ENCODE results near the gene AK5.

The AK5 gene, protein sequence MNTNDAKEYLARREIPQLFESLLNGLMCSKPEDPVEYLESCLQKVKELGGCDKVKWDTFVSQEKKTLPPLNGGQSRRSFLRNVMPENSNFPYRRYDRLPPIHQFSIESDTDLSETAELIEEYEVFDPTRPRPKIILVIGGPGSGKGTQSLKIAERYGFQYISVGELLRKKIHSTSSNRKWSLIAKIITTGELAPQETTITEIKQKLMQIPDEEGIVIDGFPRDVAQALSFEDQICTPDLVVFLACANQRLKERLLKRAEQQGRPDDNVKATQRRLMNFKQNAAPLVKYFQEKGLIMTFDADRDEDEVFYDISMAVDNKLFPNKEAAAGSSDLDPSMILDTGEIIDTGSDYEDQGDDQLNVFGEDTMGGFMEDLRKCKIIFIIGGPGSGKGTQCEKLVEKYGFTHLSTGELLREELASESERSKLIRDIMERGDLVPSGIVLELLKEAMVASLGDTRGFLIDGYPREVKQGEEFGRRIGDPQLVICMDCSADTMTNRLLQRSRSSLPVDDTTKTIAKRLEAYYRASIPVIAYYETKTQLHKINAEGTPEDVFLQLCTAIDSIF

DNA sequence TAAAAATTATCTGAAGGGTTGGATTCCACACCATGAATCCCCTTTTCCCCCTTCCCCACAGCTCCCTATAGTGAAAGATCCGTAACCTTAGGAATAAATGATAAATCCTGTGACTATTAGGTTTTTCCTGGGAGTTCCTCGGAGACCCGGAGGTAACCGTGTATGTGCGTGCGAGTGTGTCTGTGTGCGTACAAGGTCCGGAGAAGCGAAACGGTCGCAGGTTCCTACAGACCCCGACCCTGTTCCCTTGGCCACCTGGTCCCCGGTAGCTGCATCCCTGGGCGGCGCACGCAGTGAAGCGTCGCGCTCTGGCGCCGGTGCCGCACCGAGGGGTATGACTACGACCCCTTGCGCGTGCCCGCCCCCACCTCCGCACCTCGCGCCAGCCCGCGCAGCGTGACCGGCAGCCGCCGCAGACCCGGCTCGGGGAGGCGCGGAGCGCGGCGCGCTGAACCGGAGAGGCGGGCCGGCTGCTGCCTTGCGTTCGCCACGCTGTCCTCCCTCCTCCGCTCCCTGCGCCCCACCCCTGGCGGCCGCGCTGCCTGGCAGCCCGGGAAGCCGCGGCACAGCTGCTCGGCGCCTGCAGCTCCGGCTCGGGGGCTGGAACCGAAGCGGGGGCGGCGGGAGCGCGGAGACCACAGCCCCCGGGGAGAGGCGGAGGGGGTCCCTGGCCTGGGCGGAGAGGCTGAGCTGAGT lies at the start of gene AK5:
TSS of gene AK5 (plus strand) at position 529 of the 696 bp plus-strand sequence. CDS start 295 bp downstream, outside the sequence.
- DNase-seq = no peak

DNA sequence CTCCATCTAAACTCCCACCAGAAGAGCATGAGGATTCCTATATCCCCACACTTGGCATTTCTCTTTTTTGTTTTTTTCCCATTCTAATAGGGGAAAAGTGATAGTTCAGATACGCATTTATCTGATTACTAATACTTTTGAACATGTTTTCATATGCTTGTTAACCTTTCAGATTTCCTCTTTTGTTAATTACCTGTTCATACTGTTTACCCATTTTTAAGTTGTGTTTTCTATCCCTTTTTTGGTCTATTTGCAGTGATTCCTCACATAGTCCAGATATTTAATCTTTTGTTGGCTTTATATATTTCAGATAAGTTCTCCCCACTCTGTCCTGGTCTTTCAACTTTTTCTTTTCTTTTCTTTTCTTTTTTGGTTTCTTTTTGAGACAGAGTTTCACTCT lies 49.0 kb upstream of the AK5 start:
- no peak for DNase-seq

DNA sequence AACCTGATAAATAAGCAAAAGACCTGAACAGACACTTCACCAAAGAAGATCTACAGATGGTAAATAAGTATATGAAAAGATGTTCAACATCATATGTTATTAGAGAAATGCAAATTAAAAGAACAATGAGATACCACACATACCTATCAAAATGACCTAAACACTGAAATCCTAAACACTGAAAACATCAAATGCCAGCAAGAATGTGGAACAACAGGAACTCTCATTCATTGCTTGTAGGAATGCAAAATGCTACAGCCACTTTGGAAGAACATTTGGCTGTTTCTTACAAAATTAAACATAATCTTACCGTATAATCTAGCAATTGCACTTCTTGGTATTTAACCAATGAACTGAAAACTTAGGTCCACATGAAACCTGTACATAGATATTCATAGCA lies 47.7 kb upstream of the AK5 start:
- no peak for DNase-seq

DNA sequence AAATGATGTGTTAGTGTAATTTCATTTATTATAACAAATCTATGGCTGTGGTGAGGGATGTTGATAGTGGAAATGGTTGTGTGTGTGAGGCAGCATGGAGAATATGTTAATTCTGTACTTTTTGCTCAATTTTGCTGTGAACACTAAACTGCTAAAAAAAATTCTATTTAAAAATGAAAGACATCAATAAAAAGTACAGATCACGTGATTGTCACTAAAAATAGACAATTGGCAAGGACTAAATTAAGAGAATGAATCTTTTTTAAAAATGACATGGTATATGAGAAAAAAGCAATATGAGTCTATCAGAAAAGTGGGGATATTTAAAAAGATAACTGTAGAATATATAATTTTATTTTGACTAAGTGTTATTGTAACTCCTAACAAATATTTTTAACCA lies 46.9 kb upstream of the AK5 start:
- DNase-seq = no peak

DNA sequence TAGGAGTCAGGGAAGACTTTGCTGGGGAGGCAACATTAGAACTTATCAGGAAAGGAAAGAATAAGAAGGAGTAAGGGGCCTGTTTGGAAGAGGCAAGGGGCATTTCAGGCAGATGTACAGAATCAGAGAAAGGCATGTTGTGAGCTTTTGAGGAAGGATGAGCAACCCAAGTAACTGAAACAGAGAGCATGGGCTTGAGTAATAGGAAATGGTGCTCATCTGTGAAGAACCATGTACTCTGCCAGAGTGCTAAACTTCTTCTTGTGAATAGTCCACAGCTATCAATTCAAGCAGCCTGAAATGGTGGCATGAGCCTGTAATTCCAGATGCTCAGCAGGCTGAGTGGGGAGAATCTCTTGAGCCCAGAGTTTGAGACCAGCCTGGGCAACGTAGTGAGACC lies 43.4 kb upstream of the AK5 start:
- no peak for DNase-seq

DNA sequence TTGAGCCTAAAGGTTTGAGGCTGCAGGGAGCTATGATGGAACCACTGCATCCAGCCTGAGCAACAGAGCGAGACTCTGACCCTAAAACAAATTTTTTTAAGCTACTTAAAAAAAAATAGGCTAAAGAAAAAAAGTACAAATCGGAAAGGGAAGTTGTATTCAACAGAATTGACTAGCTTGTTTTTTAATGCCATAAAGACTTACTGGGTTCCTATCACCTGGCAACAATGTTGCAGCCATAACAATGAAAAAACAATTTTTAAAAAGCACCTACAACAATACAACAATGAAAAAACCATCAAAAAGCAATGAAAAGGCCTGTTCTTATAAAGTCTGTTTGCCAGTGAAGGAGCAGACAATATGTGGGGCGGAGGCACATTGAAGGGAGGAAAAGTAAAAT lies 42.5 kb upstream of the AK5 start:
- DNase-seq = no peak

DNA sequence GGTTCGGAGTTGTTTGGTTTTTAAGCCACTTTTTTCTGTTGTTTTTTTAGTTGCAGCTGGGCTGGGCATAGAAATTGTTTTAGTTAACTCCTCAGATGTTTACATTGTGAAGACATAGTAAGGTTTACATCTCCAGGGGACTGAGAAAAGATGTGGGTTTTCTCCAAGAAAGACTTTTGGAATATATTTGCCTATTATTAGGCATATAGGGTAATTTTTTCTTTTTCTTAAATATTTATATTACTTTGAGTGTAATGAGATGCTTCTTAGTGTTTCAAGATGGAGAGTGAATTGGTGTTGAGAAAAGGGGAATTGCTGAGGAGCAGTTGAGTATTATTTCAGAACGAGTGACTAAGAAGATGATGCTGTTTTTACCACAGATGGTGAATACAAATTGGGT lies 36.0 kb upstream of the AK5 start:
- DNase-seq = no peak

DNA sequence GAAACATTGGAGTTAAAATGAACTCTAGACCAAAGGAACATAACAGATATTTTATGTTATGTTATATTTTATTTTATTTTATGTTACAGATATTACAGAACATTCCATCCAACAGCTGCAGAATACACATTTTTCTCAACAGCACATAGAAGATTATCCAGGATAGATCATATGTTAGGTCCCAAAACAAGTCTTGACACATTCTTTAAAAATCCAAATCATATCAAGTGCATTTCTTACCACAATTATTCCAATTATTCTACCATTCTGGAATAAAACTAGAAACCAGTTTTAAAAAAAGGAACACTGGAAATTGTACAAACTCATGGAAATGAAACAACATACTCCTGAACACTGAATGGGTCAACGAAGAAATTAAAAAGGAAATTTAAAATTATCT lies 31.7 kb upstream of the AK5 start:
- DNase-seq = no peak

DNA sequence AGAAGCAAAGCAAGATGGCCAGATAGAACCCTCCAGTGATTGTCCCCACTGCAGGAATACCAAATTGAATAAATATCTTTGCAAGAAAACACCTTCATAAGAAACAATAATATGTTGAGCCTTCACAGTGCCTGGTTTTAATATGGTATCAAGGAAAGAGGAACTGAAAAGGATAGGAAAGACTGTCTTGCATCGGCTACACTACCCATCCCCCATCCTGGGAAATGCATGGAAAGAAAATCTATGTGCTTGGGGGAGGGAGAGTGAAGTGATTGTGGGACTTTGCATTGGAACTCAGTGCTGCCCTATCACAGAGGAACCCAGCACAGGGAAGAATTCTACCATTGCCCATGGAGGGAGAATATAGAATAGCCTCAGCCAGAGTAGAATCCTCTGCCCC lies 28.6 kb upstream of the AK5 start:
- no peak for DNase-seq

DNA sequence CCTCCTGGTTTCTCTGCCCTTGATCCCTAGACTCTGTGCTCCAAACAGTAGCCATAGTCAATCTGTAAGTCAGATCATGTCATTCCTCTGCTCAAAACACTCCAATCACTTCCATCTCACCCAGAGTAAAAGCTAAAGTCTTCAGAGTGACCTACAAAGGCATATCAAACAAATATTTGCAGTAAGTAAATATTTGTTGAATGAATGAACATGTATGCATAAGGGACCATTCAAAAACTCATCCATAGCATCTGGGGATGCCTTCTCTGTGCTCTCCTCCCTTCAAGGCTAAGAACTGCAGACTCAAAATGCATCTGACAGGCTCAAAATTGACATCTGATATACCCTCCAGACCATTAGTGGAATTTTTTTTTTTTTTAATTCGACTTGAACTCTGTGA lies 18.1 kb upstream of the AK5 start:
- DNase-seq = no peak

DNA sequence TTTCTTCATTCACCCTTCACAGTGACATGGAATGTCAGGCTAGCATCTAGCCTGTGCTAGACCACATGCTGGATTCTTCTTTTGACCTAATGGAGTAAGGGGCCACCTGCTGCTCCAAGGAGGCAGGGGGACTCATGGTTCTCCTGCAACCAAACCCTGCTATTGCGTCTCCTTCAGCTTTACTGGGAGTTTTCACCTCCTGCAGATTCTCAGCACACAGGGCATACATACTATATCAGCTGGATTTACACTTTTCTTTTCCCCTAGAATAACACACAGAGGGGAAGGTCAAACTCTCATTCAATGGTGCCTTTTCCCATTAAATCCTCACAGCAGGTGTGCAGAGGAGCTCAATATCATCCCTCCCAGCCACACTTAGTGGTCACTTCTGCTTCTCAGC lies 16.6 kb upstream of the AK5 start:
- no peak for DNase-seq

DNA sequence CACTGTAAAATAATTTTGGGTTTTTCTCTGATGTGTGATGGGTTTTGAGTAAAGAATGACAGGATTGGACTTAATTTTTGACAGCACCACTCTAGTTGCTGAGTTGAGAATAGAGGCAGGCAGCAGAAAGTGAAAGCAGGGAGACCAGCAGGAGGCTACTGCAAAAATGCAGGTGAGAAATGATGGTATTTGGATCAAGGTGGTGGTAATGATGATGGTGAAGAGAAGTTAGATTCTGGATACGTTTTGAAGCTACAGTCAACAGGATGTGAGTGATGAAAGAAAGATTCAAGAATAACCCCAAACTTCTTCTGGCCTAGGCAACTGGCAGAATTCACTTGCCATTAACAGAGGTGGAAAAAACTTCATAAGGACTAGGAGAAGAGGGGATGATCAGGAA lies 14.8 kb upstream of the AK5 start:
- no peak for DNase-seq

DNA sequence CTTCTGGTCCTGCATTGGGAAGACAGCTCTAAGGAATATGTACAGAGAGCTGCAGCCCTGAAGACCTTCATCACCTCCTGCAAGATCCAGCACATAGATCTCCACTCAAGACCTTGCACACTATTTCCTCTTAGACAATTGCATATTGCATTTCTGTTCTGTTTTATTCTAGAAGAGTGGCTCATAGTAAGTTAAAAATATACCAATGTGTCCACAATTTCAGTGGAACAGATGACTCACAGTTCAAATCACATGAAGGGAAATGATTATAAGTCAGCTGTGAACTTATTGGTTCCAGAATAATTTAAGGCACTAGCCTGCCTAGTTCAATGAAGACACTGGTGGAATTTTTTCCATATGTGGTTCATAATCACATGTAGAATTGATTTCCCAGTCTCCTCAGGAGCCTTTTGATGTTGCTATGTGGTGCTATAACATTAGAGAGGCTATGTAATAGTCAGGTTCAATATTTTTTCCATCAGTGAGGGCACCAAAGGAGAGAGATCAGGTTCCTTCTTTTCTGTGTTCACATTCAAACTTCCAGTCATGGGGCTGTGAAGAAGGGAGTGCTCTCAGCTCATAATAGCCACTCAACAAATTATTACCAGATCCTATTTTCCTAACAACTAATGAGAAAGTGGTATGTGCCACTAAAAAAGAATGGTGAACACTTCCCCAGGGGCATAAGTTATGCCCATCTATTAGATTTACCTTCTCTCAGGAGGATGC lies 9.8 kb upstream of the AK5 start:
- DNase-seq = no peak

DNA sequence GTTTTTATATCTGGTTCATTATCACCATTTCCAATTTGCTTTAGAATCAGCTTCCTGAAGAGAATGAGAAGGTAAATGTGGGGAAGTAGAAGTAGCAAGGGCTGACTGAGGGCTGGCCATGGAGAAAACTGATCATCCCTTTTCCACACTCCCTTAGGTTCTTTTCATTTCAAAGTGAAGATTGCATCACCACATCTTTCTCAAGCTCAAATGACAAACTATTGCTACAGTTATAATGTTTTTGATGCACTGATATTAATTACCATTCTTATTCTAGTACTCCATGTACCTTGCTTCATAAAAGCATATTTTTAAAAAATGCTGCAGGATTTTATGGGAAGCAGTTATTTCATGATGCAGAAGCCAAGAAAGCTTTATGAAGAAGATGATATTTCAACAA lies 7.9 kb upstream of the AK5 start:
- no peak for DNase-seq

DNA sequence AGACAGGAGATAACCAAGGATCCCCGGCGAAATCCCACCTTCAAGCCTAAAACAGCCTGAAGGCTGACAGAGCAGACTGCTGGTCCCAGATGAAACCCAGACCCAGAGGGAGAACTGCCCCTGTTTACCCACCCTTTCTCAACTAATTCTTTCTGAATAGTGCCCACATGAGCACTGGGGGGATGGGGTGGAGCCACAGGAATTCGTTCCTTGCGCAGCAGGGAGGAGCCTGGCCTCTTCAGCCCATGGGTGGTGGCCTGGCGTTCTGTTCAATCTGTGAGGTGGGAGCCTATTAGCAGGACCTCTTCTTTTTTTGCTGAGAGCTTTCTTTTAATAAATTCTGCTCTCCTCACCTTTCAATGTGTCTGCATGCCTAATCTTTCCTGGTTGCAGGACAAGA lies 6.6 kb upstream of the AK5 start:
- no peak for DNase-seq

DNA sequence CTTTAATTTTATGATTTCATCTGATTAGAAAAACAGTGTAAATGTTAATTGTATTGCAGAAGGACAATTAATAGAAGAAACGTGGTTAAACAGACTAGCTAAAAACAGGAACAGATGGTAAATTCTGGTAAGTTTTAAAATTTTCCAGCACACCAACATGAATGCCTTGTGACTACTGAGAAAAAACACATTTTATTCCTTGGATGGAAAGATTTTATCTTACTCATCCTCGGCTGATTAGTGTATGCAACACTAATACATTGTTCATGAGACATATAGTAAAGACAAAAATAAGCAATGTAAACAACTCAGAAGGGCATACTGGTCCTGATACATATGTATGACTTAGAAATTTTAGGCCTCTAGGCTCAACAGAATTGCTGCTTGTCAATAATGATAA lies 4.9 kb upstream of the AK5 start:
- no peak for DNase-seq

DNA sequence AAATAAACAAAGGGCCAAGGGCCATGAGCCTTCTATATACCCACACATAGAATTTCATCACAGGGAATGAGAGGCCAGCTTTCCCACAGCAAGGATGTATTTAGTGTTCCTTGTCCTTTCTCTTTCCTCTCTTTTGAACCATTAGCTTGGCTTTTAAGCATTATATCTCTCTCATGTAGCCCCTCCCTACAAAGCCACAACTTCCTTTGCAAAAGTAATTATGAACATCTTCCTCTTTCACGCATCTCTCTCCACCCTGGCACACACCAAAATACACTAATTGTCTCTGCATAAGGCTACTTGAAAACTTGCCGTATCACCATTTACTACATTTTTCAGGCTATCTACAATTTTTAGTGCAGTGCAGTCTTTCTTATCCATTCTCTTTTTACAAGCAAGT lies 1.9 kb upstream of the AK5 start:
- no peak for DNase-seq

DNA sequence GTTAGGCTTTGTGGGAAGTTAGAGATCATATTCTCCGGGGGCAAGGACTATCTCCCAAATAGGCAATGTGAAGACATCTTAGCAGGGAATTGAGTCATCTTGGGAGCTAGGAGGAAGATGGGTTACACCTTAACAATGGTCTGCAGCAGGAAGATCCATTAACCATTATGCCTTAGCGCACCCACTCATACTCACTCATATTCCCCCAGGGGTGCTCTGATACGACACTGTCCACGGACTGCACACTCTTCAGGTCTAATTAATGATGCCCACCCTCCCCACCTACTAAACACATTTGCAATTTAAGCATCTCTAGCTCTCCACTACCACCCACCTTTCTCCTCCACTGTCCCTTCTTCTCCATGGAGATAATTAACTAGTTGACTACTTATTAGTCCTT lies 857 bp upstream of the AK5 start:
- DNase-seq = no peak

DNA sequence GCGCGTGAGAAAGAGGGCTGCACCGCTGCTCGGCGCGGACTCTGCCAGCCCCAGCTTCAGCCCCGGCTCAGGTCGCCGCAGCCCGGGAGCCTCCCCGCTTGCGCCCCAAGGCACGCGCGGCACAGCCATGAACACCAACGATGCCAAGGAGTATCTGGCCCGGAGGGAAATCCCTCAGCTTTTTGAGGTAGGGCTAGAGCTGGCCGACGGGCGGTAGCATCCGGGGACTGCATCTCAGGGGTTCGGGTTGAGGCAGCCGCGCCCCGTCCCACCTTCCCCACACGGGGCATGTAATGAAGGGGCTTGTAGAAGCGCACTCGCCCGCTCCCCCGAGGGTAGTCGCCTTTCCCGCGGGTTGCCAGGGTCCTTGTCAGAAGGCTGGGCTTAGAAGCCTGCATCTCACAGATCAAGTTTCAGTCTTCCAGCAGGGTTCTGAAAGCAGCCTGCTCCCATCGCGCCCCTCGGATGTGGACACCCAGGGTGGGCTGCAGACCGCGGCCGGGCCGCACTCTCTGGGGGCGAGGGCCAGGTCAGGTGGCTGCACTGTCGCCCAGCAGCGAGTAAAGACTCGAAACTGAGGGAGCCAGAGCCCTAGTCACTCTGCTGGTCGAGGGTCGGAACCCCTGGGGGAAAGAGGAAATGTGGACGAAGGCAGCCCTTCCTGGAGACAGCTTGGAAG lies 507 bp downstream of the AK5 start:
- DNase-seq = no peak

DNA sequence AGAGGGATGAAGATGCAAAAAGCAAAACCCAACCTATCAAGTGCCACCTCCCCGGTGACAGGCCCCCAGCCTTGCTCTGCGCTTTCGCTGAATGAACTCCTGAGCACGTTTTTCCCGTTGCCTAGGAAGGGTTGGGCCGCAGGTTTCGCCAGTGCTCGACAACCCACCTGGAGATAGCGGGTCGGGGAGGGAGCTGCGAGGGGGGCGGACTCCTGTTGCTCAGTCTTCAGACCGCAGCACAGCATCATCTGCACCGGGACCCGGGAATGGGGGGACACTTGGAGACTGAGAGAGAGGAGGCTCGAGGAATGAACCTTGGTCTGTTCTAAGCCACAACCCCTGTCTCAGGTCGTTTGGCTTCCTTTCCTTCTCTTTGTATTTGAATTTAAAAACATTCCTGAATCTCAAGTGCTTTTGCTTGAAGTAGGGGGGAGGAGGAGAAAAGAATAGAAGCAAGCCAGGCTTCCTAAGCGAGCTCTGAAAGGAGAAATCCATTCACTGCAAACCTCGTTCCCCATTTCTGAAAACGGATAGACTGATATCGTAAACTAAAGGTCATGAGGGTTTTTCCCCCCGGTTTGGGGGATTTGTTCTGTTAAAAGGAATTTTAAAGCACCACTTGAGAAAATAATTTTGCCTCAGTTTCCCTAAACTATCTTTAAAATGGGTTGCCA lies 1.2 kb downstream of the AK5 start:
- no peak for DNase-seq

DNA sequence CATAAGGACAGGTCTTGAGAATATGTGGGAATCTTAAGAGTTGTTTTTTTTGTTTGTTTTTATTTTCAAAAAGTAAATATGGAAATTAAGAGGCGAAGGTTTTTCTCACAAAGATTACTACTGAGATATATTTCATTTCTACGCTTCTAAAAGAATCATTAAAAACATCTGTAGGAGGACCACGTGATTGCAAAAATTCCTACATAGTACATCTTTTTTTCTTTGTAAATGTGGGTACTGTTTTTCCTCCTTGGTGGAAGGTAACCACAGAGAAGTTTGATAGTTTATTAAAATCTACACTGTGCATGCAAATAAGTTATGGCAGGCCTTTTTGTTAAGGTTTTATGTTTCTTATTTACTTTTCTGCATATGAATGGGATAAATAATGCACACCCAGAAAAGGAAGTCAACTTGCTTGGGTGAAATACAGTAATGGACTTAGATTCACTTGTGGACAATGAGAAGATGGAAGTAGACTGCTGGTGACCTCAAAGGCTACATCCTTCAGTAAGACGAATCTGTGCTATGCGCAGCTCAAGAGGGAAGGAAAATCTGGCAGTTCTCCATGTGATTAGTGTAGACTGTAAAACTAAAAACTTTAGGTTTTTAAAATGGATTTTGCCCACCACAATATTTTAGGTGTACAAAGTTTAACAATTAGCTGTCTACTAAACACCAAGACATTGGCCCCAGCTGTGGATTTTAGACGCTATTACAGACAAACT lies 2.0 kb downstream of the AK5 start:
- no peak for DNase-seq

DNA sequence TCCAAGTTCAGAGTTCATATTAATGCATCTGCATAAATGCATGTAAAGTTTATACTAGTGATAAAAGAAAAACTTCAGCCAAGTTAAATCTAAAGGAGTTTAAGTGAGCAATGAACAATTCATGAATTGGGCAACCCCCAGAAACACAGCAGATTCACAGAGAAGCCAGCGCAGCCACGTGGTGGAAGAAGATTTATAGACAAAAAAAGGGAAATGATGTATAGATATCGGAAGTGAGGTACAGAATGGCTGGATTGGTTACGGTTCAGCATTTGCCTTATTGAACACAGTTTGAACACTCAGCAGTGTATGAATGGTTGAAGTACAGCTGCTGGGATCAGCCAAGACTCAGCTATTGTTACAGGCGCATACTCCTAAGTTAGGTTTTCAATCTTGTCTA lies 5.7 kb downstream of the AK5 start:
- DNase-seq = no peak

All from GOT3 (cell line).